ENCODE measurements around the gene COL26A1. TPM values are rescaled to one million over a fixed set of nuclear protein-coding genes. Genes with fewer than 3 reads are reported as not detected.

The COL26A1 gene
- total RNA-seq, 1 experiment from 2014 or later = not detected

- Histone ChIP-seq H3K9ac (ENCODE audit: low read length) (no peak overlapping the region), H3F3A (ENCODE audit: low read length, unreplicated experiment) (no peaks in the 10 kb centered on the region), H4K20me1 (ENCODE audit: low read length) (no peaks in the 10 kb centered on the region), H3K9me2 (replicated peaks; ENCODE audit: low read length) (no peaks in the 10 kb centered on the region), H3K27me3 (ENCODE audit: low read length) (no peaks in the 10 kb centered on the region), H2AFZ (ENCODE audit: low read length) (no peak overlapping the region), H3K27ac (ENCODE audit: low read length) (no peak overlapping the region), H3K4me1 (ENCODE audit: insufficient read depth, low read length) (no peaks in the 10 kb centered on the region), H3K4me2 (ENCODE audit: low read length) (no peak overlapping the region), H3K79me2 (ENCODE audit: low read length) (no peaks in the 10 kb centered on the region), H3K4me3 (ENCODE audit: low read length) (no peak overlapping the region), H3K36me3 (ENCODE audit: low read depth, low read length) (peaks cover 3% of the 10 kb centered on the region; the same call in 1 of the 2 replicates), H3K9me3 (ENCODE audit: low read length) (no peaks in the 10 kb centered on the region)
- POLR2A ChIA-PET (ENCODE audit: unreplicated experiment) = no interaction called here
- no TSS peak for BruUV-seq (replicated peaks)
- CTCF ChIA-PET = no interaction called here
- DNase-seq = no peak
- no peak for ATAC-seq
- no peak for TF ChIP-seq CTCF (conservative IDR thresholded peaks at IDR 0.05; ENCODE audit: low read depth, low read length)
- TF ChIP-seq EZH2phosphoT487 (IDR thresholded peaks at IDR 0.05; ENCODE audit: borderline replicate concordance, low read length) = no peak
- TF ChIP-seq EZH2 (IDR thresholded peaks at IDR 0.05; ENCODE audit: low read length, unreplicated experiment) = no peak
- intact Hi-C loops (cut with micrococcal nuclease) = no loop called here
Observed at GRCh38 chr7:101510297-101510696, 147.6 kb downstream of the COL26A1 start.

GRCh38 chr7:101511965-101512364 lies 149.3 kb downstream of the COL26A1 start:
- Histone ChIP-seq H3K9me2 (replicated peaks; ENCODE audit: low read length) (no peaks in the 10 kb centered on the region), H3K9me3 (ENCODE audit: low read length) (no peaks in the 10 kb centered on the region), H4K20me1 (ENCODE audit: low read length) (no peaks in the 10 kb centered on the region), H3K27ac (ENCODE audit: low read length) (no peak overlapping the region), H3K36me3 (ENCODE audit: low read depth, low read length) (peaks cover 3% of the 10 kb centered on the region; the same call in 1 of the 2 replicates), H3K9ac (ENCODE audit: low read length) (no peak overlapping the region), H3K79me2 (ENCODE audit: low read length) (no peaks in the 10 kb centered on the region), H3K4me3 (ENCODE audit: low read length) (no peak overlapping the region), H3K4me1 (ENCODE audit: insufficient read depth, low read length) (no peaks in the 10 kb centered on the region), H2AFZ (ENCODE audit: low read length) (no peak overlapping the region), H3K27me3 (ENCODE audit: low read length) (no peaks in the 10 kb centered on the region), H3F3A (ENCODE audit: low read length, unreplicated experiment) (no peaks in the 10 kb centered on the region), H3K4me2 (ENCODE audit: low read length) (no peak overlapping the region)
- intact Hi-C loops (cut with micrococcal nuclease) = no loop called here
- no peak for TF ChIP-seq EZH2phosphoT487 (IDR thresholded peaks at IDR 0.05; ENCODE audit: borderline replicate concordance, low read length)
- TF ChIP-seq EZH2 (IDR thresholded peaks at IDR 0.05; ENCODE audit: low read length, unreplicated experiment) = no peak
- TF ChIP-seq CTCF (conservative IDR thresholded peaks at IDR 0.05; ENCODE audit: low read depth, low read length) = no peak
- no TSS peak for BruUV-seq (replicated peaks)
- ChIA-PET CTCF (no interaction called here), POLR2A (ENCODE audit: unreplicated experiment) (no interaction called here)
- ATAC-seq (no peak), DNase-seq (no peak)

DNA sequence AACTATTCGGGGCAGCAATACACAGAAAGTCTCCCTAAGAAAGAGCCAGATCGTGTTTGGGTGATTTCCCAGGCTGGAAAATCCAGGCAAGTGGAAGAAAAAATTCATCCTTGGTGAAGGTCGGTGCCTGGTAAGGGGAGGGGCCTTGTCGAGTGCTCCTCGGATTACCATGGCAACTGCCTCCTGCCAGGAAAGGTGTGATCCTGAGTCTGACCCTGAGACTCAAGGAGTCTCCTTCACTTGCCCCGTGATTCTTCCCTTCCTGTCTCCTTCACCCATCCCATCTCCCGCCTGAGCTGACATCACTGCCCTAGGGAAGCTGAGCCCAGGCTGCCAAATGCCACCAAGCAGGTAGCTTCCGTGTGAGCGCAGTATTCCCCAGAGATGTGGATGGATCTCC lies 154.2 kb downstream of the COL26A1 start:
- no peak overlapping the region for H3K9ac ChIP-seq (ENCODE audit: low read length)
- intact Hi-C loops (cut with micrococcal nuclease) = no loop called here
- no TSS peak for BruUV-seq (replicated peaks)
- no peak overlapping the region for H2AFZ ChIP-seq (ENCODE audit: low read length)
- H3K9me3 ChIP-seq (ENCODE audit: low read length) = no peaks in the 10 kb centered on the region
- H3K4me2 ChIP-seq (ENCODE audit: low read length) = no peak overlapping the region
- TF ChIP-seq EZH2 (IDR thresholded peaks at IDR 0.05; ENCODE audit: low read length, unreplicated experiment) = no peak
- H3K4me3 ChIP-seq (ENCODE audit: low read length) = no peak overlapping the region
- ATAC-seq (no peak), DNase-seq (no peak)
- H4K20me1 ChIP-seq (ENCODE audit: low read length) = no peaks in the 10 kb centered on the region
- H3K27me3 ChIP-seq (ENCODE audit: low read length) = no peaks in the 10 kb centered on the region
- H3K27ac ChIP-seq (ENCODE audit: low read length) = no peak overlapping the region
- ChIA-PET POLR2A (ENCODE audit: unreplicated experiment) (no interaction called here), CTCF (no interaction called here)
- no peaks in the 10 kb centered on the region for H3K4me1 ChIP-seq (ENCODE audit: insufficient read depth, low read length)
- H3K79me2 ChIP-seq (ENCODE audit: low read length) = no peaks in the 10 kb centered on the region
- no peaks in the 10 kb centered on the region for H3F3A ChIP-seq (ENCODE audit: low read length, unreplicated experiment)
- no peaks in the 10 kb centered on the region for H3K9me2 ChIP-seq (replicated peaks; ENCODE audit: low read length)
- no peaks in the 10 kb centered on the region for H3K36me3 ChIP-seq (ENCODE audit: low read depth, low read length)

Measured in PC-3 (cell line).